Mucosa of descending colon (tissue), 3 donors: ENCODE data around the gene SEC14L1. TPM values are rescaled to one million over a fixed set of nuclear protein-coding genes. Genes with fewer than 3 reads are reported as not detected.

ENCODE experiments used
- ATAC-seq: fragments of 200-7000 bp; cut with Tn5 transposase; one replicate; pipeline ENCODE4 v1.9.1; 2020; ENCODE audit warnings: mild to moderate bottlenecking, moderate library complexity
- DNase-seq, 3 donors: peaks; one replicate each; pipeline ENCODE4 v3.0.0-alpha.2; 2020
- H3K36me3 ChIP-seq: fragments of 200-600 bp; one replicate; pipeline ENCODE4 v1.8.0; 2021; ENCODE audit warnings: low read depth, mild to moderate bottlenecking
- H3K4me1 ChIP-seq: fragments of 200-600 bp; one replicate; pipeline ENCODE4 v1.8.0; 2021; ENCODE audit warnings: low read depth, mild to moderate bottlenecking
- H3K4me3 ChIP-seq: fragments of 200-600 bp; one replicate; pipeline ENCODE4 v1.8.0; 2021; ENCODE audit warnings: mild to moderate bottlenecking
- H3K9me3 ChIP-seq: fragments of 200-600 bp; one replicate; pipeline ENCODE4 v1.8.0; 2021; ENCODE audit warnings: mild to moderate bottlenecking
- CTCF ChIP-seq: fragments of 200-600 bp; IDR thresholded peaks from one replicate; pipeline ENCODE4 v1.8.0; 2022; ENCODE audit warnings: antibody characterized with exemption, mild to moderate bottlenecking
- intact Hi-C, 2 donors: fragments of 100-400 bp; cut with DNase I in 1 of 2; cut with micrococcal nuclease in 1 of 2; formaldehyde crosslinking; loops; one replicate each; pipeline versions ENCODE4 v1.11.0 to v1.11.1; 2022; cut with DNase I, micrococcal nuclease
- total RNA-seq, 3 donors: library from RNA; stranded (reverse); fragmentation: NEBNext Ultra II Directional in 2 of 3; extraction: Animal tissue kit (Norgen Biotek cat#: 25700) in 2 of 3; gene quantifications; one replicate each; pipeline versions ENCODE4 v1.2.1 to v1.2.4, GENCODE V29; 2021 to 2023
- donor health status: DM: no; HTN: no; CAD: no; lungs with moderate emphysema.
- donor health status: DM: no; HTN: no; CAD: no.
- donor health status: DM: no; HTN: yes; CAD: no.

SEC14L1 gene
- total RNA-seq, 3 donors from 2014 or later, result 24.5 to 44.6 (median 44.0) TPM

- DNase-seq, result no peak
- ATAC-seq, result no peak
- Histone ChIP-seq H3K4me1 (no peaks in the 10 kb centered on the region), H3K36me3 (no peaks in the 10 kb centered on the region), H3K9me3 (no peaks in the 10 kb centered on the region), H3K4me3 (no peak overlapping the region)
- intact Hi-C loops, result no loop called here
- no peak for TF ChIP-seq CTCF
Measured at GRCh38 chr17:77204536-77204935, 63.8 kb downstream of the SEC14L1 start.

- DNase-seq (peak in 1 of 3 donors; percentile 7), ATAC-seq (no peak)
- no peaks in the 10 kb centered on the region for H3K9me3 ChIP-seq
- no peak overlapping the region for H3K4me3 ChIP-seq
- H3K4me1 ChIP-seq, result no peaks in the 10 kb centered on the region
- H3K36me3 ChIP-seq, result no peaks in the 10 kb centered on the region
- no peak for TF ChIP-seq CTCF
- intact Hi-C loops, result no loop called here
Measured at GRCh38 chr17:77205396-77206125, 64.8 kb downstream of the SEC14L1 start.

GRCh38 chr17:77206158-77206956, 65.6 kb downstream of the SEC14L1 start:
- intact Hi-C loops, result no loop called here
- no peak for TF ChIP-seq CTCF
- Histone ChIP-seq H3K9me3 (no peaks in the 10 kb centered on the region), H3K36me3 (no peaks in the 10 kb centered on the region), H3K4me1 (no peaks in the 10 kb centered on the region), H3K4me3 (no peak overlapping the region)
- no peak for ATAC-seq
- peak in 1 of 3 donors; percentile 25 for DNase-seq

- Histone ChIP-seq H3K4me3 (no peak overlapping the region), H3K9me3 (no peaks in the 10 kb centered on the region), H3K4me1 (no peaks in the 10 kb centered on the region), H3K36me3 (no peaks in the 10 kb centered on the region)
- intact Hi-C loops, result no loop called here
- TF ChIP-seq CTCF, result no peak
- DNase-seq (peak in 1 of 3 donors; percentile 6), ATAC-seq (no peak)
Measured at GRCh38 chr17:77207689-77208216, 67.0 kb downstream of the SEC14L1 start.

- Histone ChIP-seq H3K36me3 (no peaks in the 10 kb centered on the region), H3K4me3 (no peak overlapping the region), H3K9me3 (no peaks in the 10 kb centered on the region), H3K4me1 (no peaks in the 10 kb centered on the region)
- intact Hi-C loops, result no loop called here
- DNase-seq (peak in 1 of 3 donors; percentile 8), ATAC-seq (no peak)
- TF ChIP-seq CTCF, result no peak
Measured at GRCh38 chr17:77208217-77208808, 67.5 kb downstream of the SEC14L1 start.
